COLO668 (cell line): ENCODE measurements around the gene MED14.
"Not testable (repeated sequence)": the region's sequence is repeated elsewhere in the genome, so short reads cannot be mapped to it uniquely, and the experiment has no call there.

Experiments used
- DNase-seq: peaks from one replicate; lab custom pipeline; 2025; ENCODE audit not compliant: unreplicated experiment; lab: John Stamatoyannopoulos, UW

Gene MED14

DNA sequence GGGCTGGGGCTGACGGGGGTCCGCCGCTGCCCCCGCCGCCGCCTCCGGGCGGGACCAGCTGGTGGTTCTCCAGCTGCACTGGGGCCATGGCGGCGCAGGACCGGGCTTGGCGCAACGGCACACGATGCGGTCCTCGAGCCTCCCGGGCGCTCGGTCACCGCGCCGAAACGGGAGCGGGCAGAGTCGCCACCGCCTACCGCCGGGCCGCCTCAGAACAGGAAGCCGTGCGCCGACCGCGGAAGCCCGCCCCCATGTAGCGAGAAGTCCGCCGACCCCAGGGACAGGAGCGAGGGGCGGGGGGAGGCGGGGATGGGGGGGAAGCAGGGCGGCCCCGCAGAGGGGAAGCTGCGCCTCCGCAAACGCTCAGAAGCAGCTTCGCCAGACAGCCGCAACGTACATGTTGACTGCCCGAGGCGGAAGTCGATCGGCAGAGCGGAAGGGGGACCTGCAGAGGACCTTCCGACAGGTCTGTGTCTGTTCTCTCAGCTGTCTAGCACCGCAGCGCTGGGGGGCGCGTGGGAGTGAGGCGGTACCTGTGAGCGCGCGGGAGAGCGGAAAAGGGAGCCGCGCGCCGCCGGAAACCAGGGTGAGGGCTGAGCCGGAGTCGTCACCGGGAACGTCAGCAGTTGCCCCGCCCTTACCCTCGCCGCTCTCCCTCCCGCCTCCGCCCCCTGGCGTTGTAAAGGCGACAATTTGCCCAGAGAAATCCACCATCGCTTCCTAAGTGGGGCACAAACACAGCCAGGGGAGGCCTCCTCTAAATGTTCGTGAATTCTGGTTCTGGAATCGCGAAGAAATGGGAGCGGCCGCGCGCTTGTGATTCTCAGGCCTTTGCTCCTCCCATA lies at the start of gene MED14:
TSS of gene MED14 (minus strand) at position 218 of the 845 bp plus-strand sequence. CDS start at position 88, 130 bp downstream.
- DNase-seq: peak; percentile 93

DNA sequence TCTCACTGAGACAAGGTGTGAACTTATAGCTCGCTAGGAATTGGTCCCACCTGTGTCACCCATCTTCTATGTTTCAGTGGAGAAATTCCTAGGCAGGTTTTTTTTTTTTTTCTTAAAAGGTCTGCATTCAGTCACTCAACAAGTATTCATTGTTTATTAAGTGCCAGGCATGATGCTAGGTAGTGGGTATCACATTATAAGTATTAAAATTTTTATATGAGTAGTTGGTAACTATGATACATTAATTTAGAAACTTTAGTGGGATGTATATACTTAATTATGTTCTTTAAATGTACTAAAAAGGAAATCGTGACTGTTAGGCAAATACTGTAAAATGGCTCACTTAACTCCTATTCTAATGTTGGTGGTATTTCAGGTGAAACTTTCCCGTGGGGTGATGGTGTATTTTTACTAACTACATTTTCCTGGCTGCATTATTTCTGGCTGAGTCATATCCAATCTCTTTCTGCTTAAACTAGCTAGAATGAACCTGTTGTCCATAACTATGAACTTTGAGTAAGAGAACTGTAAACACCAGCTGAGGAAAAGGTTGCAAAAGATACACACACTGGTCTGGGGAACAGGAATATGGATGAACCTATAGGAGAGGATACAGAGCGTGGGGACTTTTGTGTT lies 49.3 kb upstream of the MED14 start:
- no peak for DNase-seq

DNA sequence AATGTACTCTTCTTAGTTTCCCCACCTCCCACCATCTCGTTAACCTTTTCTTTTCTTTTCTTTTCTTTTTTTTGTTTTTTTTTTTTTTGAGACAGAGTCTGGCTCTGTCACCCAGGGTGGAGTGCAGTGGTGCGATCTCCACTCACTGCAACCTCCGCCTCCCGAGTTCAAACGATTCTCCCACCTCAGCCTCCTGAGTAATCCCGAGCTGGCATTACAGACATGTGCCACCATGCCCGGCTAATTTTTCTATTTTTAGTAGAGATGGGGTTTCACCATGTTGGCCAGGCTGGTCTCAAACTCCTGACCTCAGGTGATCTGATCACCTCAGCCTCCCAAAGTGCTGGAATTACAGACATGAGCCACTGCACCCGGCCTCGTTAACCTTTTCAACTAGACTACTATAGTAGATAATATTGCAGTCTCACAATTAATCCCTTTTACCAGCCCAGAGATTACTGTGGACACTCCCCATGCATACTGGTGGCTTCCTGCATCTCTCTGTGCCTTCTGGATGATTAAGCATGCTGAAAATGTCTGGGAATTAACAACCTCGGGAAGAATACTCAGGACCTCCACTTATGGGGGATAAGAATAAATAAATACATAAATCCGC lies 47.4 kb upstream of the MED14 start:
- not testable (repeated sequence) for DNase-seq

DNA sequence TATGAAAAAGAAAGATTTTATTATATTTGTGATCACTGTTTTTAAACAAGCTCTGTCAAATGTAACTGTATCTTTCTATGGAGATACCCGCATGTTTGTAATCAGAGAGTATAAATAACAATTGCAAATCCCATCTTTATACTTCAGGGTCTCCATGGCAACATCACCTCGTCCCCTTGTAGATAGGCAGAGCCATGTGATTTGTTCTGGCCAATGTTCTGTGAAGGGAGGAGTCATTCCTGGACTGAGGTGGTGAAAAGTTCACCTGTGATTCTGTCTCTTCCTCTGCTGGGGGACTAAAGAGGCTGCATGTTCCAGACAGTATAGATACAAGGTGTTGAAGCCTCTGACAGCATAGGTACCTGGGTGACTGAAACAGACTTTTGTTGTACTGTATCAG lies 45.6 kb upstream of the MED14 start:
- DNase-seq: no peak

DNA sequence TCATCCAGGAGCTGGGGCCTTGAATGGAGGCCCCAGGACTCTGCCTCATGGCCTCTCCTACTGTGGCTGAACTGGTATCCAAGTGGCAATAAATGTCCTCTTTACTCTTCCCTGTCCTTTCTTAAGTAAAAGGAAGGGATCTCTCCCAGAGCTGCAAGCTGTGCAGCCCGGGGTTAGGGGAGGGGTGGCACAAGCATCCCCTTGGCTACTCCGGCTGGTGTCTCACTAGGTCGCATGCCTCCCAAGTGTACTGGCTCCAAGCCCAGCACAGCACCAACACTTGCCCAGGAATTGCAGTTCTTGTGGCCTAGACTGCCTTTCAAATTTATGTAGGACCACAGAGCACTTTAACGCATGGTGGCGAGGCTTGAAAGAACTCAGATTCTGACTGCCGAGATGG lies 44.7 kb upstream of the MED14 start:
- no peak for DNase-seq

DNA sequence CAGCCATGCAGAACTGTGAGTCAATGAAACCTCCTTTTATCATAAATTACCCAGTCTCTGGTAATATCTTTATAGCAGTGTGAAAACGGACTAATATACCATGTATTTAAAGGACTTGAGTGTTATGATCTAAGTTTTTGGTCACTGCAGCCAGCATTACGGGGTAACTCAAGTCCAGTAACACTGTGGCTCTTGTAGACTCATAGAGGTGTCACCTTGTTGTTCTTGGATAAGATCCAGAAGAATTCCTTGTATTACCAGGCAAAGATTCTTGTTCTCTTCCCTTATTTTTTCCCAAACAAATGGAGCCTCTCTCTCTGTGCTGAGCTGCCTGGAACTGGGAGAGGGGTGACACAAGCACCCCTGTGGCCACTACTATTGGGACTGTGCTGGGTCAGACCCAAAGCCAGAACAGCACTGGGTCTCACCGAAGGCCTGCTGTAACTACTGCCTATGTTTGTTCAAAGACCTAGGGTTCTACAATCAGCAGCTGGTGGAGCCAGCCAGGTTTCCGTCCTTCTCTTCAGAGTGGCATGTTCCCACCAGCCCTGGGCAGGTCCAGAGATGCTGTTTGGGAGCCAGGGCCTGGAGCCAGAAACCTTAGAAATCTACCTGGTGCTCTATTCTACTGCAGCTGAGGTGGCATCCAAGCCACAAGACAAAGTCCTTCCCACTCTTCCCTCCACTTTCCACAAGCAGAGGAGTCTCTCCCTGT lies 43.7 kb upstream of the MED14 start:
- DNase-seq: no peak

DNA sequence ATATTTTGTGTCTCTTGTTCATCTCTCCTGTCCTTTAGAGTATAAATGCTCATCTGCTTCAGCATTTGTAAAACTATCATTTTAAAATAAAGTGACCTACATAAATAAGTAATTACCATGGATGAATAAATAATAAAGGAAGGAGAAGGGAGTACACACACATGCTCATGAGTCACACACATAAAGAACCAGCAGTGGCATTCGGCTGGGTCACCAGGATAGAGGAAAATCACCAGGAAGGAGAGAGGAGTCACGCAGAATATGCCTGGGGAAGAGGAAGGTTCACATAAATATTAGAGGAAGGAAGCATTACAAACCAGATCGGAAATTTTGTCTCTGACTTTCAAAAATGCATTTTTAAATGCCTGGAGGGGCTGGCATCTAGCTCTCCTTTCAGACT lies 38.5 kb upstream of the MED14 start:
- no peak for DNase-seq

DNA sequence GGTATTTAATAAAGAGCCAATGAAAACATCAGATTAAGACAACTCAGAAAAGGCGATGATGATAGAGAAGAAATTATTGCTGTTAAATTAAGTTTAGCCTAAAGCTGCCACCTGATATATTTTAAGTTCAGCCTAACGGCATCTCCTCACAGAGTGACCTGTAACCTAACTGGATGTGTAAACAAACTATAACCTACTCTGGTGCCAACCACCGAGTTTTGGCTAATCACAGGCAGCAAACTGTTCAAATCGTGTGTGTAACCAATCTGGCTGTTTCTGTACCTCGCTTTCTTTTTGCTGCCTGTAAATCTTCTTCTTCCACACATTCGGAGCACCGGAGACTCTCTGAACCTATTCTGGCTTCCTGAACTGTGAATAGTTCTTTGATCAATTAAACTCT lies 37.8 kb upstream of the MED14 start:
- no peak for DNase-seq

DNA sequence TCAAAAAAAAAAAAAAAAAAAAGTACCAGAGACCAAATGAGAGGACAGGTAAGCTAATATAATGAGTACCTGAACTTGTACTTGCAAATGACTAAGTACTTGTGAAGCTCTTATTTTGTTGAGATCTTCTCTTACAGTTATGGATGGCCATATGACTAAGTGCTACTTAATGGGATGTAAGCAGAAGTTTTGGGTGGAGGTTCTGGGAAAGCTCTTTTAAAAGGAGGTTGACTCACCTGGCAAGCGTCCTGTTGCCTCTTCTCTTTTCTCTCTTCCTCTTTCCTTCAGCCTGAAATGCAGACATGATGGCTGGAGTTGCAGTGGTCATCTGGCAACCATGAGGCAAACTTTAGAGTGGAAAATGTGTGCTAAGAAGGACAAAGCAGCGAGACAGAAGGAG lies 36.9 kb upstream of the MED14 start:
- DNase-seq: no peak

DNA sequence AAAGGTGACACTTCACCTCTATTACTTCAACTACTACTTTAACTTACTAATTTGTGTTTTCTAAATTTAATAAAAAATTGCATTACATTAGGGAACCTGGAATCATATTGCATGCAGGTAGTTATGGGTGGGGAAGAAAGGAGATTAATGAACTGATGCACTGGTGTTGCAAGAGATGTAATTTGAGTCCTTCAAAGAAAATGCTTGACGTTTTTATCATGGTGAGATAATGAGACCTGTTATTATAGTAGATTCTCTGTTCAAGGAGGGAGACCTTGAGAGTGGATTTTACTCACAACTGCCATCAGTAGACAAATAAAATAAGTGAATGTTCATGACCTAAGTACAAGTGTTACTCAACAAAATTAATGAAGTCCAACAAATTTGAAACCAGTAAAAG lies 26.4 kb upstream of the MED14 start:
- DNase-seq: no peak

DNA sequence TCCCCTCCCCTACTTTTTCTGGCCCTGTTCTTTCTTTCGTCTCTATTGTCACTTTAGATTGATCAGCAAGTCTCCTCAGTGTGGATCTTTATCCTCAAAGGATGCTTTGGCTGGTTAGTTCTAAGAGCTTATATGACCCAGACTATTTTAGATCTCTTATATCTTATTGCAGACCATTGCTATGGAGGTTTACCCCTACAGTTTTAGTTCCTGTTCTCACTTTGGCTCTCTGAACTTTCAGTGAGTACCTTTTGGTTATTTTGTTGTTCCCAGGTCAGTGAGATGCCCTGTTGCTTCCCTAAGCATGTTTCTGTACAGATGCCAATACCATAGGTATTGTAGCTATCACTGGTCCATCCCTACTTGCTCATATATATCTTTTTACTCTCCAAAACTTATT lies 24.0 kb upstream of the MED14 start:
- no peak for DNase-seq

DNA sequence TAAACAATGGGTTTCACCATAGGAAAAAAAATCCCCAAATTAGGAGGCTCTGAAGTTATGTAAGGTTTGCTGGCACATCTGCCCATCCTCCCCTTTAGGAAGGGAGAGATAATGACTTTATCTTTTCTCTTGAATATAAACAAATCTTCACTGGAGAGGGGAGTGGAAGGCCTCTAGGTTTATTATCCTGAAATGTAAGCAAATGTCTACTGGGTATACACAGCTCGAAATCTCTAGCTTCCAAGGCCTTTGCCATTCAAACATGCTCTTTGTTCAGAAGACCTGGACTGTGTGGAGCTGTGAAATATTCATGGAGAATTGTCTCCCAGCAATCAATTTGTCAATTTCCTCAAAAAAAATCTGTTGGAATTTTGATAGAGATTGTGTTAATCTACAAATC lies 21.7 kb upstream of the MED14 start:
- no peak for DNase-seq

DNA sequence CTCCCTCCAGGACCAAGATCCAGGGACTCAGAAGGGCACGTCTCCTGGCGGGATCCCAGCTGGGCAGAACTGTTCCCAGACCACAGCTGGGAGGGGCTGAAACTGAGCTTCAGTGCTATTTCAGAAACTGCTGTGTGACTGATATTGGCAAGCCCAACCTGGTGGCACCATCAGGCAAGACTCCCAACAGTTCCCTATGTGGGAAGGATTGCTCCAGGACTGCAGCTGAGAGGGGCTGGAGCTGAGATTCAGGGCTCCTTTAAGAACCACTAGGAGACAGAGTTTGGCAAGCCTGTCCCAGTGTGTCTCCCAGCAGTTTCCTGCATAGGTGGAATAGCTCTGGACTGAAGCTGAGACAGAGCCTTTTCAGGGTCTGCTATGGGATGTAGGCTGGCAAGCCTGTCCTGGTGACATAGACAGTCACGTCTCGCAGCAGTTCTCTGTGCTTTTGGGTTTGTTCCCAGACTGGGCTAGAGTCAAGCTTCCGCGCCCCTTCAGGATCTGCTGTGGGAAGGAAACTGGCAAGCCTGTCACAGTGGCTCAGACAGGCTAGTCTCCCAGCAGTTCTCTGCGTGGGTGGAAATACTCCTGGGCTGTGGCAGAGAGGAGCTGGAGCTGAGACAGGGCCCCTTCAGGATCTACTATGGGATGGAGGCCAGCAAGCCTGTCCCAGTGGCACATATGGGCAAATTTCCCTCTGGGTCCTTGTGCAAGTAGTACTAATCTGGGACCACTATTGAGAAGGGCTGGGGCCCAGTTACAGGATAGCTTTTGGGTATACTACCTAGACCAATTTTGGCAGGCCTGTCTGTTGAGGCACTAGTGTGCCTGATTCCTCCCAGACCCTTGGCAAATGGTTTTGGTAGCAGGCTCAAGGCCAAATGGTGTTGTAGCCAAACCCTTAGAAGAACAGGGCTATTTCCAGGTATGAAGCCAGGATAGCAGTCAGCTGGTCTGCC lies 20.2 kb upstream of the MED14 start:
- no peak for DNase-seq

DNA sequence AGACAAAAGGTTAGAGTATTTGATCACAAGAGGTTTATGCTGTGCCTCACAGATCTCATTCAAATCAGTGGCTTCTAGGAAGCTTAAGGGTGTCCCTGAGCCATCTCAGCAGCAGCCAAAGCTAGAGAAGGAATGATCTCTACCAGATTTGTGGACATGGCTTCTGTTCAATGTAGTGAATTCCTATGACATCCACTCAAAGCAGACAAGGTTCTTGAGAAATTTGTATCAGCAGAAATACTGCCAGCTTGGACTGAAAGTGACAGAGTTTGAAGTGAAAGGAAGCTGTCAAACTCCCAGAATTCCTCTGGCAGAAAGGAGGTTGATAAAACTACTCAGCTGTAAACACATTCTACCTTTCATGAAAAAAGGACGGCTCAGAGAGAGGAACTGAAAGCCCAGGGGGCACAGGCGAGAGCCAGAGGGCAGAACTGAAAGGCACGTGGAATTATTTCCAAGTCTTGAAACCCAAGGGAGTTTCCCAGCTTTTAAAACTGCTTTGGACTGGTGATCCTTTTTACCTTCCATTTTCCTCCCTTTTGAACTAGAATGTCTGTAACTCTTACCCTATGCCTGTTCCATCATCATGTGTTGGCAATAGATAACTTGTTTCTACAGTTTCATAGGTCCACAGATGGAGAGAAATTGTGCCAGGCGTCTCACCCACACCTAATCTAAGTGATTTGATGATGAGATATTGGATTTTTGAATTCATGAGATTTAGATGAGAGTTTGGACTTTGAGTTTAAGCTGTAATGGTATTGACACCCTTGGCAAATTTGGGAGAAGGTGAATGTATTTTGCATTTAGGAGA lies 14.5 kb upstream of the MED14 start:
- DNase-seq: no peak

DNA sequence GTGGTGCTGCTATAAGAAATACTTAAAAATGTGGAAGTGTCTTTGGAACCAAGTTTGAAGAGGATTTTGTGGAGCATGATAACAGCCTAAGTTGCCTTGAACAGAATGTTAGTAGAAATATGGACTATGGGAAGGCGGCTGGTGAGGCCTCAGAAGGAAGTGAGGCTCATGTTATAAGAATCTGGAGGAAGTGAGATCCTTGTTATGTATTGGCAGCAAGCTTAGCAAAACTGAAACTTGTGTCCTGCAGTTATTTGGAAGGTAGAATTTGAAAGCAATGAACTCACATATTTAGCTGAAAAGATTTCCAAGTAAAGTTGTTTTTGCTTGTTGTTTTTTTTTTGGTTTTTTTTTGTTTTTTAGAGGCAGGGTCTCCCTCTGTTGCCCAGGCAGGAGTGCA lies 13.6 kb upstream of the MED14 start:
- DNase-seq: no peak

DNA sequence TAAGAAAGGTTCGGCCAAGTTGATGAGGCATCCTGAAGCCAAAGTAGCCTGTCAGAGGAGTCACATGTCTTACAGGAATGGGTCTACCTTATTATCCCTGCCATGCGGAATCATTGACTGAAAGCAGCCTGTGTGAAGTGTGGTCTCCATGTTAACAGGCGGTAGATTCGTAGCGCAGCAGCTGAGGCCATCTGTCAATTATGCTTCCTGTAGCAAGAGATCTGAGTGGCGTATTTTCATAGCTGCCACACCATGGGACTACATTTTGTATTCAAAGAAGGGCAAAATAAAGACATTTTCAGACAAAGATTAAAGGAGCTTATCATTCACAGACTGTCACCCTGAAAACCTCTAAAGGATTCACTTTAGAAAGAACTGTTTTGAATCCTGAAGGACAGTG lies 11.2 kb upstream of the MED14 start:
- no peak for DNase-seq

DNA sequence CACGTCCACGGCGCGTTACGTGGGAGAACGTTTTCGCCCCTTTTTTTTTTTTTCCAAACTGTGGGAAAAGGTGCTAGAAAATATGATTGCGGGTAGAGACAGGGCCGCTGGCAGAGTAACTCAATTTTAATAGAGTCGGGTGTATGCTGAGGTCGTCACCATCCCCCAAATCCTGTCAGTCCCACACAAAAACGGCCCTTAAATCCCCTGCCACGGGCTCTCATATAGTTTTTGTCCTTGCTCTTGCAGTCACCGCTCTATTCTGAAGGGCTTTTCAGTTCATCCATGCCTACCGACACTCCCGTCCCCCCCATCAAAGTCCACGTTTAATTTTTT lies 796 bp upstream of the MED14 start:
- no peak for DNase-seq

DNA sequence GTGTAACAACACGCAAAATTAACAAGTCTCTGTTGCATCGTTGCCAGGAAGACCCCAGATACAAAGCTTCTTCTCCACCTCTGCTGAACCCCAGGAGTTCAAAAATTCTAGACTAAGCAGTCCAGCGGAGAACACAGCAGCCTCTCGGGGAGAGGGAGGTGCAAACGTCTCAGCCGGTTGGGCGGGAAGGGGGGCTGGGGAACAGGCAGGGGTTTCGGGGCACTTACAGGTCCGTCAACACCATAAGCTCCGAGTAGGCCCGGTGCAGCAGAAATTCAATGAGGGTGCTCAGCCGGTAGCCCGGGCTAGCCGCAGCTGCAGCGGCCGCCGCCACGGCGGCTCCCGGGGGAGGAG lies 394 bp downstream of the MED14 start:
- no peak for DNase-seq

DNA sequence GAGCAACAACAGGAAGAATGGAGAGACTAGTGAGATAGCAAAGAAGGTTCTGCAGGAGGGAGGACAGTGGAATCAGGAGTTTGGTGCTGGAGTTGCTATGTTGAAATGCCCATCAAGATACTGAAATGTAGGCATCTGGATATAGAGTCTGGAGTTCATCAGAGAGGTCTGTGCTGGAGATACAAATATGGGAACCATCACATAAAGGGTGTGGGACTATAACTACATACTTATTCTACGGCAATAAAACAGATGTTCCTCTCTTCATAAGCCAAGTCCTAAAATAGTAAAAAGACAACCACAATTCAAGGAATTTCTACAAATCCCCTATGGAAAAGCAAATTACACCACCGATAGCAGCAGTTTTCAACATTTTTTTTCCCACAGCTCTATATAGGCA lies 1.6 kb downstream of the MED14 start:
- no peak for DNase-seq

DNA sequence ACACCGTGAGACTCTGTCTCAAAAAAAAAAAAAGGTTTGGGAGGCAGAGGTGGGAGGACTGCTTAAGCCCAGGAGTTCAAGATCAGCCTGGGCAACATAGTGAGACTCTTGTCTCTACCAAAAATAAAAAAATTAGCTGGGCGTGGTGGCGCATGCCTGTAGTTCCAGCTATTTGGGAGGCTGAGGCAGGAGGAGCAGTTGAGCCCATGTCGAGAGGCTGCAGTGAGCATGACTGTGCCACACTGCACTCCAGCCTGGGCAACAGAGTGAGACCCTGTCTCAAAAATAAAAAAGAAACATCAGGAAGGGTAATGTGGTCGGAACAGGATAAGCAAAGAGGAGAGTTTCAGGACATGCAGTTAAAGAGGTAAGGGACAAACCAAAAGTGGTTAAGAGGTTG lies 2.8 kb downstream of the MED14 start:
- not testable (repeated sequence) for DNase-seq
